ENCODE measurements around the gene PHYKPL.

Gene PHYKPL

DNA sequence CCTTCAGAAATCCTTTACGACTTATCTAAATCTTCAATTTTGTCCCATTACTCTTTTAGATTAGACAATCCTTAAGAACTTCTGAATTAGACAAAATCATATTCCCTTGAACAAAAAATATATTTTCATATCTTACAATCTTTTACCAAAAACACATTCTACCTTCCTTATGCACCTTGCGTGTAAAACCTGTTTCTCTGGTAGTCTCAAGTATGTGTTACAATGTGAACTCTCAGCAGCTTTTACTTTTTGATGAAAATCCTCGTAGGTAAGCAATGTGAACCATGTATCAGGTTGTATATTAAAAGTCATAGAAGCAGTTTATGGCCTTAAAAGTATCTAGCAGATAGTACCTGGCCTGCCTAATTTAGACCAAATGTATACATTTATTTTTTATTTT lies 58.1 kb downstream of the PHYKPL start:
- Histone ChIP-seq H3K9me3 (ENCODE audit: severe bottlenecking) (no peaks in the 10 kb centered on the region), H3K27me3 (ENCODE audit: insufficient read depth, low read depth, severe bottlenecking) (no peaks in the 10 kb centered on the region), H3K36me3 (no peaks in the 10 kb centered on the region), H3K27ac (no peak overlapping the region), H3K4me3 (ENCODE audit: low read depth, low read length) (no peak overlapping the region)
- no peak for DNase-seq
- TF ChIP-seq, protein P1, sequence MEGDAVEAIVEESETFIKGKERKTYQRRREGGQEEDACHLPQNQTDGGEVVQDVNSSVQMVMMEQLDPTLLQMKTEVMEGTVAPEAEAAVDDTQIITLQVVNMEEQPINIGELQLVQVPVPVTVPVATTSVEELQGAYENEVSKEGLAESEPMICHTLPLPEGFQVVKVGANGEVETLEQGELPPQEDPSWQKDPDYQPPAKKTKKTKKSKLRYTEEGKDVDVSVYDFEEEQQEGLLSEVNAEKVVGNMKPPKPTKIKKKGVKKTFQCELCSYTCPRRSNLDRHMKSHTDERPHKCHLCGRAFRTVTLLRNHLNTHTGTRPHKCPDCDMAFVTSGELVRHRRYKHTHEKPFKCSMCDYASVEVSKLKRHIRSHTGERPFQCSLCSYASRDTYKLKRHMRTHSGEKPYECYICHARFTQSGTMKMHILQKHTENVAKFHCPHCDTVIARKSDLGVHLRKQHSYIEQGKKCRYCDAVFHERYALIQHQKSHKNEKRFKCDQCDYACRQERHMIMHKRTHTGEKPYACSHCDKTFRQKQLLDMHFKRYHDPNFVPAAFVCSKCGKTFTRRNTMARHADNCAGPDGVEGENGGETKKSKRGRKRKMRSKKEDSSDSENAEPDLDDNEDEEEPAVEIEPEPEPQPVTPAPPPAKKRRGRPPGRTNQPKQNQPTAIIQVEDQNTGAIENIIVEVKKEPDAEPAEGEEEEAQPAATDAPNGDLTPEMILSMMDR (IDR thresholded peaks at IDR 0.05; ENCODE audit: low read depth, low read length): no peak

DNA sequence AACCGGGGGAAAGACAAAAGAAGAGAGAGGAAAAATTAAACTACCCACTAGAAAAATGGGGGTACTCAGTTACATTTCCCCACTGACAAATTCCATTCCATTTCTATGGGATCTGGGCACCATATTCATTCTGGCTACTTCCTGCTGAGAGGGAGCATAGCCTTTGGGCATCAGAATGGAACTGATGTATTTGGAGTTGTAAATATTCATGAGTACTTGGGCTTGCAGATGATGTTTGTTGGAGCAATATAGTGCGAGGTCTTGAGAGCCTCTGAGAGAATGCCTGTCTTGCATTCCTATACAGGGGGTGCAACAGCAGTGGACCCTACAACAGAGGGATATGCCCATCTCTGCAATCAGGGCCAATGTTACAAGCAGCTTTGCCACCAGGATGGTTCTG lies 62.1 kb downstream of the PHYKPL start:
- Histone ChIP-seq H3K36me3 (no peaks in the 10 kb centered on the region), H3K27ac (no peak overlapping the region), H3K9me3 (ENCODE audit: severe bottlenecking) (no peaks in the 10 kb centered on the region), H3K4me3 (ENCODE audit: low read depth, low read length) (no peak overlapping the region), H3K27me3 (ENCODE audit: insufficient read depth, low read depth, severe bottlenecking) (no peaks in the 10 kb centered on the region)
- DNase-seq: no peak
- TF ChIP-seq, protein P1 (IDR thresholded peaks at IDR 0.05; ENCODE audit: low read depth, low read length): no peak

DNA sequence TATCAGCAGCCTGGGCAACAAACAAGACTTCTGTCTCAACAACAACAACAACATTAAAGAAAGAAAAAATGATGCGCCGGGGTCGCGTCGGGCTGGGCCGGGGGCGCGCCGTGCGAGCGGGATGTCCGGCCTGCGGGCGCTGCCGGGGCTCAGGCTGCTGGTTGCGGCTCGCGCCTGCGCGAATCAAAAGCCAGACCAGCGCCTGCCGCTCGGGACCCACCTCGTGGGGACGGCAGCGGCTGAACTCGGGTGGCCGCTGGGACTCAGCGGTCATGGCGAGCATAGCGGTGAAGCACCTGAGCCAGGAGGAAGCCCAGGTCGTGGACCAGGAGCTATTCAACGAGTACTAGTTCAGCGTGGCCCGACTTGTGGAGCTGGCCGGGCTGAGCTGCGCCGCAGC lies 67.0 kb downstream of the PHYKPL start:
- no peaks in the 10 kb centered on the region for H3K36me3 ChIP-seq
- H3K27ac ChIP-seq: no peak overlapping the region
- H3K27me3 ChIP-seq (ENCODE audit: insufficient read depth, low read depth, severe bottlenecking): no peaks in the 10 kb centered on the region
- H3K4me3 ChIP-seq (ENCODE audit: low read depth, low read length): no peak overlapping the region
- TF ChIP-seq, protein P1 (IDR thresholded peaks at IDR 0.05; ENCODE audit: low read depth, low read length): no peak
- H3K9me3 ChIP-seq (ENCODE audit: severe bottlenecking): no peaks in the 10 kb centered on the region
- no peak for DNase-seq

GRCh38 chr5:178163772-178164735 lies 68.5 kb downstream of the PHYKPL start:
- no peak overlapping the region for H3K27ac ChIP-seq
- H3K9me3 ChIP-seq (ENCODE audit: severe bottlenecking): no peaks in the 10 kb centered on the region
- no peaks in the 10 kb centered on the region for H3K36me3 ChIP-seq
- H3K4me3 ChIP-seq (ENCODE audit: low read depth, low read length): no peak overlapping the region
- TF ChIP-seq, protein P1 (IDR thresholded peaks at IDR 0.05; ENCODE audit: low read depth, low read length): peak; percentile 88
- no peaks in the 10 kb centered on the region for H3K27me3 ChIP-seq (ENCODE audit: insufficient read depth, low read depth, severe bottlenecking)
- DNase-seq: peak; percentile 82

DNA sequence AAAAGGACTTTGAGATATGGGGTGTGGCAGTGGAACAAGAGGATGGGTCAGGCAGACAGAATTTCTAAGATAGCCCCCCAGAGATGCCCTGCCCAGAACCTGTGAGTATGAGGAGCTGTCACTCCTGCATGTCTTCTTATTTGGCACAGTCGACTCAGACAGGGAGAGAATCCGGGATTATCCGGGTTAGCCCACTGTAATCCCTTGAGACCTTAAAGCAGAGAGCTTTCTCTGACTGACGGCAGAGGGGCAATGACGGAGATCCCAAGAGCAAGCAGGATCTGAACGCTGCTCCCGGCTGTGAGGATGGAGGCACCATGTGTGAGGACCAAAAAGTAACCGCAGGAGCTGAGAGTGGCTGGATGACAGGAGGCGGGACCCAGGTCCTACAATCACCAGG lies 70.1 kb downstream of the PHYKPL start:
- TF ChIP-seq, protein P1 (IDR thresholded peaks at IDR 0.05; ENCODE audit: low read depth, low read length): no peak
- H3K36me3 ChIP-seq: no peaks in the 10 kb centered on the region
- H3K4me3 ChIP-seq (ENCODE audit: low read depth, low read length): no peak overlapping the region
- H3K9me3 ChIP-seq (ENCODE audit: severe bottlenecking): no peaks in the 10 kb centered on the region
- peak; percentile 76 for DNase-seq
- no peak overlapping the region for H3K27ac ChIP-seq
- H3K27me3 ChIP-seq (ENCODE audit: insufficient read depth, low read depth, severe bottlenecking): no peaks in the 10 kb centered on the region

Data from WERI-Rb-1 (cell line).